SK-N-SH (cell line): ENCODE measurements around the gene KRTAP5-5. TPM values are rescaled to one million over a fixed set of nuclear protein-coding genes. Genes with fewer than 3 reads are reported as not detected.

Experiments used
- CTCF ChIA-PET: fragments of 300-600, 350-600 bp; formaldehyde crosslinking; extraction: SDS; loops from one replicate; lab custom pipeline; 2021; lab: Yijun Ruan, JAX
- POLR2A ChIA-PET: fragments of 350-600 bp; sonication (Branson Sonifier 250); formaldehyde crosslinking; extraction: SDS; loops from one replicate; lab custom pipeline; 2020; ENCODE audit warnings: antibody characterized with exemption, inconsistent platforms; lab: Yijun Ruan, JAX
- DNase-seq: peaks from one replicate; pipeline ENCODE4 v3.0.0; 2012
- H2AFZ ChIP-seq: fragments of 200-600 bp; sonication (generic); 2 replicates; pipeline ENCODE4 v1.8.1; 2016; ENCODE audit warnings: antibody characterized with exemption, mild to moderate bottlenecking, low read depth
- H3F3A ChIP-seq: fragments of 200-600 bp; sonication (generic); replicated peaks from 2 replicates; pipeline ENCODE3; 2016; ENCODE audit warnings: antibody characterized with exemption, mild to moderate bottlenecking; ENCODE audit not compliant: insufficient read depth
- H3K27ac ChIP-seq, 2 experiments: fragments of 200-500 bp in 1 of 2; fragments of 200-600 bp in 1 of 2; sonication (Bioruptor generic) in 1 of 2; sonication (generic), shearing (Covaris generic) in 1 of 2; 2 replicates each; pipeline versions ENCODE4 v1.5.1 to v1.6.1; 2014 to 2016; ENCODE audit warnings: low read depth in 2 of 2, inconsistent platforms in 1 of 2, low read length in 1 of 2, mild to moderate bottlenecking in 1 of 2, mixed read lengths in 1 of 2
- H3K27me3 ChIP-seq: fragments of 200-600 bp; sonication (generic), shearing (Covaris generic); 2 replicates; pipeline ENCODE4 v1.6.1; 2016; ENCODE audit warnings: mixed run types; ENCODE audit not compliant: insufficient read depth
- H3K36me3 ChIP-seq, 2 experiments: fragments of 200-500 bp in 1 of 2; fragments of 200-600 bp in 1 of 2; sonication (Bioruptor generic) in 1 of 2; sonication (generic) in 1 of 2; replicated peaks in 1 of 2; 2 replicates each; pipeline versions ENCODE3 to v1.5.1; 2014 to 2016; ENCODE audit warnings: low read length in 1 of 2, mild to moderate bottlenecking in 1 of 2; ENCODE audit not compliant: insufficient read depth in 2 of 2, control insufficient read depth in 1 of 2
- H3K4me1 ChIP-seq, 2 experiments: fragments of 200-500 bp in 1 of 2; fragments of 200-600 bp in 1 of 2; sonication (Bioruptor generic) in 1 of 2; sonication (generic), shearing (Covaris generic) in 1 of 2; 2 replicates each; pipeline versions ENCODE4 v1.5.1 to v1.6.1; 2014 to 2016; ENCODE audit warnings: low read depth in 1 of 2, low read length in 1 of 2, mixed run types in 1 of 2; ENCODE audit not compliant: insufficient read depth in 2 of 2, control insufficient read depth in 1 of 2
- H3K4me2 ChIP-seq: fragments of 200-600 bp; sonication (generic), shearing (Covaris generic); 2 replicates; pipeline ENCODE4 v1.6.1; 2017; ENCODE audit warnings: mixed run types
- H3K4me3 ChIP-seq, 2 experiments: fragments of 200-500 bp in 1 of 2; fragments of 200-600 bp in 1 of 2; sonication (Bioruptor generic) in 1 of 2; sonication (generic), shearing (Covaris generic) in 1 of 2; 2 replicates each; pipeline versions ENCODE4 v1.5.1 to v1.8.1; 2014 to 2016; ENCODE audit warnings: low read depth in 2 of 2, inconsistent platforms in 1 of 2, low read length in 1 of 2, mild to moderate bottlenecking in 1 of 2, mixed read lengths in 1 of 2, moderate library complexity in 1 of 2
- H3K79me2 ChIP-seq: fragments of 200-600 bp; sonication (generic); 2 replicates; pipeline ENCODE4 v1.8.1; 2017; ENCODE audit warnings: mild to moderate bottlenecking; ENCODE audit not compliant: insufficient read depth
- H3K9ac ChIP-seq: fragments of 200-600 bp; sonication (generic); 2 replicates; pipeline ENCODE4 v1.6.1; 2017; ENCODE audit warnings: mixed run types
- H3K9me2 ChIP-seq: fragments of 200-600 bp; sonication (generic); 2 replicates; pipeline ENCODE4 v1.6.1; 2017; ENCODE audit warnings: mixed run types
- H3K9me3 ChIP-seq: fragments of 200-600 bp; sonication (generic); 2 replicates; pipeline ENCODE4 v1.6.1; 2017; ENCODE audit warnings: mixed run types, mild to moderate bottlenecking, moderate library complexity
- H4K20me1 ChIP-seq: fragments of 200-600 bp; sonication (generic); 2 replicates; pipeline ENCODE4 v1.6.1; 2017; ENCODE audit warnings: mild to moderate bottlenecking, mixed run types; ENCODE audit not compliant: insufficient read depth
- FOSL2 ChIP-seq: IDR thresholded peaks from 2 replicates; pipeline ENCODE4 v1.4.0; 2012; ENCODE audit warnings: low read depth, mild to moderate bottlenecking, moderate library complexity, borderline replicate concordance
- FOXM1 ChIP-seq: IDR thresholded peaks from 2 replicates; pipeline ENCODE4 v1.4.0; 2012; ENCODE audit warnings: low read depth, mild to moderate bottlenecking
- GABPA ChIP-seq: IDR thresholded peaks from 2 replicates; pipeline ENCODE4 v1.4.0; 2012; ENCODE audit warnings: low read depth, mild to moderate bottlenecking
- GATA2 ChIP-seq: sonication (generic); formaldehyde crosslinking; IDR thresholded peaks from 2 replicates; pipeline ENCODE4 v1.5.0; 2020; ENCODE audit warnings: mild to moderate bottlenecking, missing genetic modification reagents
- RXRA ChIP-seq: IDR thresholded peaks from 2 replicates; pipeline ENCODE4 v1.4.0; 2012; ENCODE audit warnings: low read depth, mild to moderate bottlenecking, borderline replicate concordance
- SIN3A ChIP-seq: IDR thresholded peaks from 2 replicates; pipeline ENCODE4 v1.6.1; 2012; ENCODE audit warnings: low read depth, mild to moderate bottlenecking, low read length, moderate library complexity, borderline replicate concordance
- YY1 ChIP-seq: IDR thresholded peaks from 2 replicates; pipeline ENCODE4 v1.4.0; 2012; ENCODE audit warnings: low read depth, mild to moderate bottlenecking
- WGBS: methylation state at CpG from one replicate; pipeline ENCODE4 v1.1.6; 2017; ENCODE audit warnings: low lambda C conversion rate; 5-methylcytosine and 5-hydroxymethylcytosine counted together
- polyA plus RNA-seq, 3 experiments: library from polyadenylated mRNA; depleted of rRNA; stranded (reverse); fragments of >200 nt; gene quantifications; 2 replicates each; pipeline ENCODE4 v1.2.3, GENCODE V29; 2012
- TF ChIP-seq, protein P1 (sequence below): IDR thresholded peaks from 2 replicates; pipeline ENCODE4; 2012
- TF ChIP-seq, protein P2 (sequence below): IDR thresholded peaks from 2 replicates; pipeline ENCODE4 v1.6.1; 2012; ENCODE audit warnings: mild to moderate bottlenecking, low read depth, low read length, moderate library complexity
- TF ChIP-seq, protein P3 (sequence below): fragments of 150-350 bp; IDR thresholded peaks from 2 replicates; pipeline ENCODE4 v1.6.1; 2017; ENCODE audit warnings: antibody characterized with exemption, low read length, low read depth, borderline replicate concordance

Gene KRTAP5-5
- polyA plus RNA-seq, 1 of the 3 experiments (the other 2 are of a cell fraction): not detected

DNA sequence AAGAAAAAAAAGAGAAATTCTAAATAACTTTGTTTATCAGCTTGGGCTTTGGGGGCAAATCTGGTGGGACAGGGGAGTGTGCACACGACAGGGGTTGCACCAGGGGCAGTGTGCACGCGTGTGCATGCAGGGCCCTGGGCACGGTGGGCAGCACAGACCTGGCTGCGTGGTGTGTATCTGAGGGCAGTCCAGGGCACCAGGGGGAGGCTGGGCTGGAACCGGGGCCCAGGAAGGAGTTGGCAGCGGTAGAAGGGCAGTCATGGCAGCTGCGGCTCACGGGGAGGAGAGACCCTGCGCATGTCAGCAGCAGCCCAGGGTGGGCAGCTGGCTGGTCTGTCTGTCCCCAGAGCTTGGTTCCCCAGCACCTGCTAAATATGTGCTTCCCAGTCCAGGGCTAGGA, 4.3 kb downstream of the KRTAP5-5 start:
- ChIA-PET CTCF (interaction anchor here (1.2 to 3.2 kb wide), 5 partner anchors 19 to 517 kb away, joined by 3 to 19 read pairs (median 9); no protein-coding TSS in a partner anchor), POLR2A (interaction anchor here (0.7 kb wide), 1 partner anchor 26 kb away, joined by 3 read pairs; the partner anchor contains the start of gene KRTAP5-3)
- no peak overlapping the region for H3K27ac ChIP-seq
- H3F3A ChIP-seq: no peaks in the 10 kb centered on the region
- H4K20me1 ChIP-seq: no peaks in the 10 kb centered on the region
- H3K9ac ChIP-seq: no peak overlapping the region
- DNase-seq: no peak
- no peaks in the 10 kb centered on the region for H3K79me2 ChIP-seq
- no peak overlapping the region for H3K4me3 ChIP-seq
- TF ChIP-seq FOXM1 (no peak), RXRA (no peak), GATA2 (CRISPR knock-in tag) (no peak), YY1 (no peak), GABPA (no peak), SIN3A (no peak), FOSL2 (no peak)
- TF ChIP-seq, protein P1, sequence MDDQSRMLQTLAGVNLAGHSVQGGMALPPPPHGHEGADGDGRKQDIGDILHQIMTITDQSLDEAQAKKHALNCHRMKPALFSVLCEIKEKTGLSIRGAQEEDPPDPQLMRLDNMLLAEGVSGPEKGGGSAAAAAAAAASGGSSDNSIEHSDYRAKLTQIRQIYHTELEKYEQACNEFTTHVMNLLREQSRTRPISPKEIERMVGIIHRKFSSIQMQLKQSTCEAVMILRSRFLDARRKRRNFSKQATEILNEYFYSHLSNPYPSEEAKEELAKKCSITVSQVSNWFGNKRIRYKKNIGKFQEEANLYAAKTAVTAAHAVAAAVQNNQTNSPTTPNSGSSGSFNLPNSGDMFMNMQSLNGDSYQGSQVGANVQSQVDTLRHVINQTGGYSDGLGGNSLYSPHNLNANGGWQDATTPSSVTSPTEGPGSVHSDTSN: no peak
- TF ChIP-seq, protein P2, sequence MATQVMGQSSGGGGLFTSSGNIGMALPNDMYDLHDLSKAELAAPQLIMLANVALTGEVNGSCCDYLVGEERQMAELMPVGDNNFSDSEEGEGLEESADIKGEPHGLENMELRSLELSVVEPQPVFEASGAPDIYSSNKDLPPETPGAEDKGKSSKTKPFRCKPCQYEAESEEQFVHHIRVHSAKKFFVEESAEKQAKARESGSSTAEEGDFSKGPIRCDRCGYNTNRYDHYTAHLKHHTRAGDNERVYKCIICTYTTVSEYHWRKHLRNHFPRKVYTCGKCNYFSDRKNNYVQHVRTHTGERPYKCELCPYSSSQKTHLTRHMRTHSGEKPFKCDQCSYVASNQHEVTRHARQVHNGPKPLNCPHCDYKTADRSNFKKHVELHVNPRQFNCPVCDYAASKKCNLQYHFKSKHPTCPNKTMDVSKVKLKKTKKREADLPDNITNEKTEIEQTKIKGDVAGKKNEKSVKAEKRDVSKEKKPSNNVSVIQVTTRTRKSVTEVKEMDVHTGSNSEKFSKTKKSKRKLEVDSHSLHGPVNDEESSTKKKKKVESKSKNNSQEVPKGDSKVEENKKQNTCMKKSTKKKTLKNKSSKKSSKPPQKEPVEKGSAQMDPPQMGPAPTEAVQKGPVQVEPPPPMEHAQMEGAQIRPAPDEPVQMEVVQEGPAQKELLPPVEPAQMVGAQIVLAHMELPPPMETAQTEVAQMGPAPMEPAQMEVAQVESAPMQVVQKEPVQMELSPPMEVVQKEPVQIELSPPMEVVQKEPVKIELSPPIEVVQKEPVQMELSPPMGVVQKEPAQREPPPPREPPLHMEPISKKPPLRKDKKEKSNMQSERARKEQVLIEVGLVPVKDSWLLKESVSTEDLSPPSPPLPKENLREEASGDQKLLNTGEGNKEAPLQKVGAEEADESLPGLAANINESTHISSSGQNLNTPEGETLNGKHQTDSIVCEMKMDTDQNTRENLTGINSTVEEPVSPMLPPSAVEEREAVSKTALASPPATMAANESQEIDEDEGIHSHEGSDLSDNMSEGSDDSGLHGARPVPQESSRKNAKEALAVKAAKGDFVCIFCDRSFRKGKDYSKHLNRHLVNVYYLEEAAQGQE: no peak
- TF ChIP-seq, protein P3, sequence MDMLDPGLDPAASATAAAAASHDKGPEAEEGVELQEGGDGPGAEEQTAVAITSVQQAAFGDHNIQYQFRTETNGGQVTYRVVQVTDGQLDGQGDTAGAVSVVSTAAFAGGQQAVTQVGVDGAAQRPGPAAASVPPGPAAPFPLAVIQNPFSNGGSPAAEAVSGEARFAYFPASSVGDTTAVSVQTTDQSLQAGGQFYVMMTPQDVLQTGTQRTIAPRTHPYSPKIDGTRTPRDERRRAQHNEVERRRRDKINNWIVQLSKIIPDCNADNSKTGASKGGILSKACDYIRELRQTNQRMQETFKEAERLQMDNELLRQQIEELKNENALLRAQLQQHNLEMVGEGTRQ: no peak
- H3K9me2 ChIP-seq: no peaks in the 10 kb centered on the region
- no peaks in the 10 kb centered on the region for H3K9me3 ChIP-seq
- WGBS: 63% methylated on average over 9 of the region's 10 CpGs
- H3K4me1 ChIP-seq: peaks cover 0 to 14% of the 10 kb centered on the region in 2 experiments; a peak in 1 of 4 replicates
- H3K36me3 ChIP-seq: no peaks in the 10 kb centered on the region
- no peak overlapping the region for H2AFZ ChIP-seq
- H3K27me3 ChIP-seq: peaks cover 19% of the 10 kb centered on the region; the same call in 1 of the 2 replicates
- no peak overlapping the region for H3K4me2 ChIP-seq
